NB4 (cell line): ENCODE data around the gene BAIAP2.

Experiments
- POLR2A ChIP-seq: IDR thresholded peaks from 2 replicates; pipeline ENCODE4 v1.6.1; 2011; ENCODE audit warnings: mild to moderate bottlenecking; ENCODE audit not compliant: insufficient read length; ENCODE audit errors: extremely low read depth
- TF ChIP-seq, protein P1 (sequence below): IDR thresholded peaks from one replicate; pipeline ENCODE4 v1.5.1; 2012; ENCODE audit warnings: low read depth, low read length
- TF ChIP-seq, protein P2 (sequence below): IDR thresholded peaks from 2 replicates; pipeline ENCODE4 v1.6.1; 2011; ENCODE audit warnings: low read depth, low read length

DNA sequence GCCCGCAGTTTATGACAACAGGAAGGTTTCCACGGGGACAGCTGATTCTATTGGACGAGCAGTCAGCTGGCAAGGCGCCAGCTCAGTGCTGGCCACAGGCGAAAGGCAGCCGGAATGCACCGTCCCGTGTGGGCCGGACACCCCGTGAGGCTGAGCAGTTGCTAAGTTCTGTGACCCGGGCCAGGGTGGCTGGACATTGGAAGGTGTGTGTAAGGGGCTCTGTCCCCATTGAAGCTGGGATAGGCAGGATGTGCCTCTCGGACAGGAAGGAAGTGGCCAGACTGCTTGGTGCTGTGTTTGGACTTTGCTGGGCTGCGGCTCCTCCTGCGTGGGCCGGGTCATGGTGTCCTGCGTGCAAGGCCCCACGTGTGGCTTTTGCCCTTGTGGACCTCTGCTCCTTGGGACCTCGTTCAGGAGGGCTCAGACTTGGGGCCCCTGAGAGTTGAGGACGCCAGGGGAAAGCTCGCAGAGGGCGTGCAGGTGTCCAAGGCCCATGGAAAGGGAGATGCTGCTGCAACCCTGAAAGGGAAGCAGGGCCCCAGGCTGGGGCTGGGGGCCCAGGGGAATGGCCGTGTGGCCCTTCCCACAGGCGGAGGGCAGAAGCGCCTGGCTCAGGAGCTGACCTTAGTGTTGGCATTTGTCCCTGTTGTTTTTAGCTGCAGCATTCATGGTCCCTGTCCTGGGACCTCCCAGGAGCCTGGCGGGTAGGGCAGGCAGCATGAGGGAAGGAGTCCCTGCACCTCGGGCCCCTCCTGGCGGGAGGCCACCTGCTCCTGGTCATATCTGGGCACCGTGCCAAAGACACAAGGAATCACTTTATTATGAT is 10.0 kb downstream of the BAIAP2 start:
- TF ChIP-seq, protein P1, sequence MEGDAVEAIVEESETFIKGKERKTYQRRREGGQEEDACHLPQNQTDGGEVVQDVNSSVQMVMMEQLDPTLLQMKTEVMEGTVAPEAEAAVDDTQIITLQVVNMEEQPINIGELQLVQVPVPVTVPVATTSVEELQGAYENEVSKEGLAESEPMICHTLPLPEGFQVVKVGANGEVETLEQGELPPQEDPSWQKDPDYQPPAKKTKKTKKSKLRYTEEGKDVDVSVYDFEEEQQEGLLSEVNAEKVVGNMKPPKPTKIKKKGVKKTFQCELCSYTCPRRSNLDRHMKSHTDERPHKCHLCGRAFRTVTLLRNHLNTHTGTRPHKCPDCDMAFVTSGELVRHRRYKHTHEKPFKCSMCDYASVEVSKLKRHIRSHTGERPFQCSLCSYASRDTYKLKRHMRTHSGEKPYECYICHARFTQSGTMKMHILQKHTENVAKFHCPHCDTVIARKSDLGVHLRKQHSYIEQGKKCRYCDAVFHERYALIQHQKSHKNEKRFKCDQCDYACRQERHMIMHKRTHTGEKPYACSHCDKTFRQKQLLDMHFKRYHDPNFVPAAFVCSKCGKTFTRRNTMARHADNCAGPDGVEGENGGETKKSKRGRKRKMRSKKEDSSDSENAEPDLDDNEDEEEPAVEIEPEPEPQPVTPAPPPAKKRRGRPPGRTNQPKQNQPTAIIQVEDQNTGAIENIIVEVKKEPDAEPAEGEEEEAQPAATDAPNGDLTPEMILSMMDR, result no peak
- TF ChIP-seq, protein P2, sequence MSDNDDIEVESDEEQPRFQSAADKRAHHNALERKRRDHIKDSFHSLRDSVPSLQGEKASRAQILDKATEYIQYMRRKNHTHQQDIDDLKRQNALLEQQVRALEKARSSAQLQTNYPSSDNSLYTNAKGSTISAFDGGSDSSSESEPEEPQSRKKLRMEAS, result no peak
- no peak for TF ChIP-seq POLR2A
